Left forelimb (tissue), 1 donor: ENCODE measurements around the gene CCDC40.

Experiments used
- DNase-seq: peaks from one replicate; pipeline ENCODE4 v3.0.0-alpha.2; 2018; ENCODE audit warnings: low spot score

CCDC40 gene

GRCh38 chr17:80101946-80102663 is 65.7 kb downstream of the CCDC40 start:
- DNase-seq: peak; percentile 66

DNA sequence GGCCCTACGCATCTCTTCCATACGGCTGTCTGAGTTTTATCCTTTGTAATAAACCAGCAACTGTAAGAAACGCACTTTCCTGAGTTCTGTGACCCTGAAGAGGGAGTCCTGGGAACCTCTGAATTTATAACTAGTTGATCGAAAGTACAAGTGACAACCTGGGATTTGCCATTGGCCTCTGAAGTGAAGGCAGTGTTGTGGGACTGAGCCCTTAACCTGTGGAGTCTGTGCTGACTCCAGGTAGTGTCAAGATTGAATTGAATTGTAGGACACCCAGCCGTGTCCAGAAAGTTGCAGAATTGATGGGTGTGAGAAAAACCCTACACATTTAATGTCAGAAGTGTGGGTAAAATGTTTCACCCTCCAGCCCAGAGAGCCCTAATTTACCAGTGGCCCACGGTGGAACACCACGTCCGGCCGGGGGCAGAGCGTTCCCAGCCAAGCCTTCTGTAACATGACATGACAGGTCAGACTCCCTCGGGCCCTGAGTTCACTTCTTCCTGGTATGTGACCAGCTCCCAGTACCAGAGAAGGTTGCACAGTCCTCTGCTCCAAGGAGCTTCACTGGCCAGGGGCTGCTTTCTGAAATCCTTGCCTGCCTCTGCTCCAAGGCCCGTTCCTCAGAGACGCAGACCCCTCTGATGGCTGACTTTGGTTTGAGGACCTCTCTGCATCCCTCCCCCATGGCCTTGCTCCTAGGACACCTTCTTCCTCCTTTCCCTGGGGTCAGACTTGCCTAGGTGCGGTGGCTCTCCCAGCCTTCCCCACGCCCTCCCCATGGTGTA is 66.4 kb downstream of the CCDC40 start:
- peak; percentile 65 for DNase-seq

DNA sequence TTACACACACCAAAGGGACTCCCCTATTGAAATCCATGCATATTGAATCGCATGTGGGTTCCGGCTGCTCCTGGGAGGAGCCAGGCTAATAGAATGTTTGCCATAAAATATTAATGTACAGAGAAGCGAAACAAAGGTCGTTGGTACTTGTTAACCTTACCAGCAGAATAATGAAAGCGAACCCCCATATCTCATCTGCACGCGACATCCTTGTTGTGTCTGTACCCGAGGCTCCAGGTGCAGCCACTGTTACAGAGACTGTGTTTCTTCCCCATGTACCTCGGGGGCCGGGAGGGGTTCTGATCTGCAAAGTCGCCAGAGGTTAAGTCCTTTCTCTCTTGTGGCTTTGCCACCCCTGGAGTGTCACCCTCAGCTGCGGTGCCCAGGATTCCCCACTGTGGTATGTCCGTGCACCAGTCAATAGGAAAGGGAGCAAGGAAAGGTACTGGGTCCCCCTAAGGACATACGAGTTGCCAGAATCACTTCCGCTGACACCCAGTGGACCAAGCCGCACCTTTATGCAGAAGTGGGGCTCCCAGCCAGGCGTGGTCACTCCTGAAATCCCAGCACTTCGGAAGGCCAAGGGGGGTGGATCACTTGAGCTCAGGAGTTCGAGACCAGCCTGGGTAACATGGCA is 67.1 kb downstream of the CCDC40 start:
- DNase-seq: no peak

DNA sequence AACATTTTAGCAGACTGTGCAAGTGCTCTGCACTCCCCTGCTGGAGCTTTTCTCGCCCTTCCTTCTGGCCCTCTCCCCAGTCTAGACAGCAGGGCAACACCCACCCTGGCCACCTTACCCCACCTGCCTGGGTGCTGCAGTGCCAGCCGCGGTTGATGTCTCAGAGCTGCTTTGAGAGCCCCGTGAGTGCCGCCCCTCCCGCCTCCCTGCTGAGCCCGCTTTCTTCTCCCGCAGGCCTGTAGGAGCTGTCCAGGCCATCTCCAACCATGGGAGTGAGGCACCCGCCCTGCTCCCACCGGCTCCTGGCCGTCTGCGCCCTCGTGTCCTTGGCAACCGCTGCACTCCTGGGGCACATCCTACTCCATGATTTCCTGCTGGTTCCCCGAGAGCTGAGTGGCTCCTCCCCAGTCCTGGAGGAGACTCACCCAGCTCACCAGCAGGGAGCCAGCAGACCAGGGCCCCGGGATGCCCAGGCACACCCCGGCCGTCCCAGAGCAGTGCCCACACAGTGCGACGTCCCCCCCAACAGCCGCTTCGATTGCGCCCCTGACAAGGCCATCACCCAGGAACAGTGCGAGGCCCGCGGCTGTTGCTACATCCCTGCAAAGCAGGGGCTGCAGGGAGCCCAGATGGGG is 68.0 kb downstream of the CCDC40 start:
- peak; percentile 58 for DNase-seq

- no peak for DNase-seq
Measured at GRCh38 chr17:80104956-80105375, 68.5 kb downstream of the CCDC40 start.

GRCh38 chr17:80105762-80106161 is 69.3 kb downstream of the CCDC40 start:
- peak; percentile 66 for DNase-seq

GRCh38 chr17:80106176-80106575 is 69.7 kb downstream of the CCDC40 start:
- DNase-seq: peak; percentile 79

DNA sequence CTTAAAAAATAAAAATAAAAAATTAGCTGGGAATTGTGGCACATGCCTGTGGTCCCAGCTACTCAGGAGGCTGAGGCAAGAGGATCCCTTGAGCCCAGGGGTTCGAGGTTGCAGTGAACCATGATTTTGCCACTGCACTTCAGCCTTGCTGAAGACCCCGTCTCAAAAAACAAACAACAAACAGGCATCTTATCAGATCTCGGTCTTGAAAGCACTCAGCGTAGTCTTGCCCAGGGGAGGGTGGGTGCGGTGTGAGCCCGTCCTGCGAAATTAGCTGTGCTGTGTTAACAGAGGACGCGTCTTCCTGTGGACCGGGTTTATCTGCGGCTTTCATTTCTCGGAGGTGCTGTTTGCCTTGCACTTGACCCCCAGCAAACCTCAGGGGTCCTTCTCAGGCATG is 70.3 kb downstream of the CCDC40 start:
- no peak for DNase-seq

DNA sequence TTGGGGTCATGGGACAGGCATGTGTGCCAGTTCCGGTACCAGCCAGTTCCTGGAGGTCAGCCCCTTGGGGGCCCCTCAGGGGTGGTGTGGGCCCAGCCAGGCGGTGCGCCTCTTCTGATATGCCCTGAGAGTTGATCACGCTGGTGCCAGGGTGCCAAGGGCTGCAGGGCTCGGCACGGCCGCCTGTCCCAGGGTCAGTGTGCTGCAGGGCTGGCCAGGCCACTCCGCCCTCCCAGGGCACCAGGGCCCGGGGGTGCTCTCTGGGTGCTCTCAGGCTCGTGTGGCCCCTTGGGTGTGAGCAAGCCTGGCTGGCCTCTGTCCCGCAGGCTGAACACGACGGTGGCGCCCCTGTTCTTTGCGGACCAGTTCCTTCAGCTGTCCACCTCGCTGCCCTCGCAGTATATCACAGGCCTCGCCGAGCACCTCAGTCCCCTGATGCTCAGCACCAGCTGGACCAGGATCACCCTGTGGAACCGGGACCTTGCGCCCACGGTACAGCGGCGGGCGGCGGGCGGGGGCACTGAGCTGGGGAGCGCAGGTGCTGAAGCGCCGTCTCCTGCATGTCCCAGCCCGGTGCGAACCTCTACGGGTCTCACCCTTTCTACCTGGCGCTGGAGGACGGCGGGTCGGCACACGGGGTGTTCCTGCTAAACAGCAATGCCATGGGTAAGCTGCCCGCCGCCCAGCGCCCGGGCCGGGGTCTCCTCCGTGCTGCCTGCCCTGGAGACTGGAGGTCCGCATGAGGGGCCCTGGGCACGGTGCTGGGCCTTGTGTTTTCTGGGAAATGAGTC is 71.0 kb downstream of the CCDC40 start:
- DNase-seq: no peak

- DNase-seq: peak; percentile 56
Measured at GRCh38 chr17:80108036-80108971, 71.9 kb downstream of the CCDC40 start.

- peak; percentile 55 for DNase-seq
Measured at GRCh38 chr17:80109066-80109660, 72.7 kb downstream of the CCDC40 start.

- DNase-seq: peak; percentile 61
Measured at GRCh38 chr17:80109713-80110446, 73.4 kb downstream of the CCDC40 start.

- DNase-seq: no peak
Measured at GRCh38 chr17:80110447-80110812, 74.0 kb downstream of the CCDC40 start.

- DNase-seq: peak; percentile 59
Measured at GRCh38 chr17:80110927-80111701, 74.7 kb downstream of the CCDC40 start.

- peak; percentile 61 for DNase-seq
Measured at GRCh38 chr17:80111702-80112470, 75.4 kb downstream of the CCDC40 start.

DNA sequence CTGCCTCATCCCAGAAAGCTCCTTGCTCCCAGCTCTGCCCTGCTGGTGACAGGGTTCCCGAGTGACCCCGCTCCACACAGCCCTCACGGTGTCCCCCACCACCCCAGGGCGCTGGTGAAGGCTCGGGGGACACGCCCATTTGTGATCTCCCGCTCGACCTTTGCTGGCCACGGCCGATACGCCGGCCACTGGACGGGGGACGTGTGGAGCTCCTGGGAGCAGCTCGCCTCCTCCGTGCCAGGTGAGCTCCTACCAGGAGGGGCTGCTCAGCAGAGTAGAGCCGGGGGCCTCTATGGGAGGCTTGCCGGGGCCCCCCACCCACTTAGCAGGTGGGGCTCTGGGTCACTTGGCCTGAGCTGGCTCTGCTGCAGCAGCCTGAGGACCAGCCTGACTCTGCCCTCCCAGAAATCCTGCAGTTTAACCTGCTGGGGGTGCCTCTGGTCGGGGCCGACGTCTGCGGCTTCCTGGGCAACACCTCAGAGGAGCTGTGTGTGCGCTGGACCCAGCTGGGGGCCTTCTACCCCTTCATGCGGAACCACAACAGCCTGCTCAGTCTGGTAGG is 76.1 kb downstream of the CCDC40 start:
- no peak for DNase-seq

- DNase-seq: no peak
Measured at GRCh38 chr17:80113033-80113484, 76.6 kb downstream of the CCDC40 start.
